ENCODE measurements around the gene TAF1D.

The TAF1D gene

GRCh38 chr11:93773601-93774200 lies 32.4 kb upstream of the TAF1D start:
- TF ChIP-seq CTCF (conservative IDR thresholded peaks at IDR 0.05; ENCODE audit: low read depth, low read length) = no peak
- H3K4me3 ChIP-seq (ENCODE audit: low read length) = no peak overlapping the region
- no peak for DNase-seq (ENCODE audit: low read depth)

GRCh38 chr11:93773045-93773477 lies 31.8 kb upstream of the TAF1D start:
- TF ChIP-seq CTCF (conservative IDR thresholded peaks at IDR 0.05; ENCODE audit: low read depth, low read length) = no peak
- DNase-seq (ENCODE audit: low read depth) = no peak
- H3K4me3 ChIP-seq (ENCODE audit: low read length) = no peak overlapping the region

GRCh38 chr11:93772123-93772522 lies 30.8 kb upstream of the TAF1D start:
- DNase-seq (ENCODE audit: low read depth) = no peak
- no peak overlapping the region for H3K4me3 ChIP-seq (ENCODE audit: low read length)
- TF ChIP-seq CTCF (conservative IDR thresholded peaks at IDR 0.05; ENCODE audit: low read depth, low read length) = no peak

GRCh38 chr11:93770160-93770559 lies 28.9 kb upstream of the TAF1D start:
- TF ChIP-seq CTCF (conservative IDR thresholded peaks at IDR 0.05; ENCODE audit: low read depth, low read length) = no peak
- H3K4me3 ChIP-seq (ENCODE audit: low read length) = no peak overlapping the region
- DNase-seq (ENCODE audit: low read depth) = no peak

- DNase-seq (ENCODE audit: low read depth) = no peak
- no peak for TF ChIP-seq CTCF (conservative IDR thresholded peaks at IDR 0.05; ENCODE audit: low read depth, low read length)
- no peak overlapping the region for H3K4me3 ChIP-seq (ENCODE audit: low read length)
Measured at GRCh38 chr11:93767018-93767417, 25.7 kb upstream of the TAF1D start.

GRCh38 chr11:93766504-93766903 lies 25.2 kb upstream of the TAF1D start:
- no peak overlapping the region for H3K4me3 ChIP-seq (ENCODE audit: low read length)
- no peak for TF ChIP-seq CTCF (conservative IDR thresholded peaks at IDR 0.05; ENCODE audit: low read depth, low read length)
- DNase-seq (ENCODE audit: low read depth) = no peak

- DNase-seq (ENCODE audit: low read depth) = no peak
- H3K4me3 ChIP-seq (ENCODE audit: low read length) = no peak overlapping the region
- no peak for TF ChIP-seq CTCF (conservative IDR thresholded peaks at IDR 0.05; ENCODE audit: low read depth, low read length)
Measured at GRCh38 chr11:93765551-93765950, 24.3 kb upstream of the TAF1D start.
